GM18507 (cell line): ENCODE data around the gene KANK3.
"Not testable (repeated sequence)": the region's sequence is repeated elsewhere in the genome, so short reads cannot be mapped to it uniquely, and the experiment has no call there.

Source experiments
- DNase-seq: peaks from one replicate; pipeline ENCODE4 v3.0.0; 2011; ENCODE audit warnings: low read depth; ENCODE audit not compliant: insufficient read length; ENCODE audit errors: extremely low spot score
- FAIRE-seq: peaks from 2 replicates; lab custom pipeline; 2011; peaks lifted over from hg19 to GRCh38; lab: Jason Lieb, UNC

Gene KANK3

DNA sequence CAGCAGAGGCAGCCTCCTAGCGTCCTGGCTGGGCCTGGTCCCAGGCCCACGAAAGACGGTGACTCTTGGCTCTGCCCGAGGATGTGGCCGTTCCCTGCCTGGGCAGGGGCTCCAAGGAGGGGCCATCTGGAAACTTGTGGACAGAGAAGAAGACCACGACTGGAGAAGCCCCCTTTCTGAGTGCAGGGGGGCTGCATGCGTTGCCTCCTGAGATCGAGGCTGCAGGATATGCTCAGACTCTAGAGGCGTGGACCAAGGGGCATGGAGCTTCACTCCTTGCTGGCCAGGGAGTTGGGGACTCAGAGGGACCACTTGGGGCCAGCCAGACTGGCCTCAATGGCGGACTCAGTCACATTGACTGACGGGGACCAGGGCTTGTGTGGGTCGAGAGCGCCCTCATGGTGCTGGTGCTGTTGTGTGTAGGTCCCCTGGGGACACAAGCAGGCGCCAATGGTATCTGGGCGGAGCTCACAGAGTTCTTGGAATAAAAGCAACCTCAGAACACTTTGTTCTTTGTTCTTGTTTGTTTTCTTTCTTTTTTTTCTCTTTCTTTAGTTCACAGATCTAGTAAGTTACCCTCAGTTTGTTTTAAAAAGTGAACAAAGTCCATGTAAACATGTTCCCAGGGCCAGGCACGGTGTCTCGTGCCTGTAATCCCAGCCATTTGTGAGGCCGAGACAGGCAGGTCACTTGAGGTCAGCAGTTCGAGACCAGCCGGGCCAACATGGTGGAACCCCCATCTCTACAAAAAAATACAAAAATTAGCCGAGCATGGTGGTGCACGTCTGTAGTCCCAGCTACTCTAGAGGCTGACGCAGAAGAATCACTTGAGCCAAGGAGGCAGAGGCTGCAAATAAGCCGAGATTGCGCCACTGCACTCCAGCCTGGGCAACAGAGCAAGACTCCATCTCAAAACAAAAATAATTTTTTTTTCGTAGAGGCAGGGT is 31.1 kb upstream of the KANK3 start:
- DNase-seq: no peak
- no peak for FAIRE-seq

DNA sequence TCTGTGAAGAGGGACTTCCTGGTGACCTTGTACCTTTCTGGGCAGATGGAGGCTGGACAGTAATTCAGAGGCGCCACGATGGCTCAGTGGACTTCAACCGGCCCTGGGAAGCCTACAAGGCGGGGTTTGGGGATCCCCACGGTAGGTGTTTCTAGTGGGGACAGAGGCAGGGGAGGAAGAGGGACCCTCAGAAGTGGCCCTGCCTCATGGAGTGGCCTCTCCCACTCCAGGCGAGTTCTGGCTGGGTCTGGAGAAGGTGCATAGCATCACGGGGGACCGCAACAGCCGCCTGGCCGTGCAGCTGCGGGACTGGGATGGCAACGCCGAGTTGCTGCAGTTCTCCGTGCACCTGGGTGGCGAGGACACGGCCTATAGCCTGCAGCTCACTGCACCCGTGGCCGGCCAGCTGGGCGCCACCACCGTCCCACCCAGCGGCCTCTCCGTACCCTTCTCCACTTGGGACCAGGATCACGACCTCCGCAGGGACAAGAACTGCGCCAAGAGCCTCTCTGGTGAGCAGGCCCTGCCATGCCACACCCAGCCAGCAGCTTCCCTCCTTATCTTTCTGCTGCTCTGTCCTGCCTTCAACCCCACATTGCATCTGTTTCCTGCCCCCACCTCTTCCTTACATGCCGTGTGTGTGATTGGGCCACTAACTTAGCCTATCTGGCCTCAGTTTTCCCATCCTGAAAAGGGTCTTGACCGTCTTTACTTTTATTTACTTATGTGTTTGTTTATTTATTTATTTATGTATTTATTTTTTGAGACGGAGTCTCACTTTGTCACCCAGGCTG is 28.1 kb upstream of the KANK3 start:
- FAIRE-seq: no peak
- no peak for DNase-seq

DNA sequence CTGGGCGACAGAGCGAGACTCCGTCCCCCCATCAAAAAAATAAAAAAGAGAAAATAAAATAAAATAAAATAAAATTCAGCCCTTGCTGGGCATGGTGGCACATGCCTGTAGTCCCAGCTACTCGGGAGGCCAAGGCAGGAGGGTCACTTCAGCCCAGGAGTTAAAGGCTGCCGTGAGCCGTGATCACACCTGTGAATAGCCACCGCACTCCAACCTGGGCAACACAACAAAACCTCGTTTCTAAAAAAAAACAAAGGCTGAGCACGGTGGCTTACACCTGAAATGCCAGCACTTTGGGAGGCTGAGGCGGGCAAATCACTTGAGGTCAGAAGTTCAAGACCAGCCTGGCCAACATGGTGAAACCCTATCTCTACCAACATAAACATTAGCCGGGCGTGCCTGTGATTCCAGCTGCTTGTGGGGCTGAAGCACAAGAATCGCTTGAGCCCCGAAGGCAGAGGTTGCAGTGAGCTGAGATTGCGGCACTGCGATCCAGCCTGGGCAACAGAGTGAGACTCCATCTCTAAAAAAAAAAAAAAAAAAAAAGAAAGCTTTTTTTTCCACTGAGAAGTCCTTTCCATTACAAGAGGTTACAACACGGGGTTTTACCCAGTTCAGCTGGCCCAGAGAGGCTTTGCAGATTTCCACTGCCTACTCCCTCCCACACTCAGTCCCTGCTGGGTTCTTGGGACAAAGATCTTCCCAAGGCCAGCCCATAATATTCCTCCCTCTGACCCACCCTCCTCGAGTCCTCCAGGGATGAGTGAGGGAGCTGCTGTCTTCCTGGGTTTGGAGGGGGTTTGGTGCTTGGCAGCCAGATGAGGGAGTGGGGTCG is 27.3 kb upstream of the KANK3 start:
- no peak for FAIRE-seq
- no peak for DNase-seq

DNA sequence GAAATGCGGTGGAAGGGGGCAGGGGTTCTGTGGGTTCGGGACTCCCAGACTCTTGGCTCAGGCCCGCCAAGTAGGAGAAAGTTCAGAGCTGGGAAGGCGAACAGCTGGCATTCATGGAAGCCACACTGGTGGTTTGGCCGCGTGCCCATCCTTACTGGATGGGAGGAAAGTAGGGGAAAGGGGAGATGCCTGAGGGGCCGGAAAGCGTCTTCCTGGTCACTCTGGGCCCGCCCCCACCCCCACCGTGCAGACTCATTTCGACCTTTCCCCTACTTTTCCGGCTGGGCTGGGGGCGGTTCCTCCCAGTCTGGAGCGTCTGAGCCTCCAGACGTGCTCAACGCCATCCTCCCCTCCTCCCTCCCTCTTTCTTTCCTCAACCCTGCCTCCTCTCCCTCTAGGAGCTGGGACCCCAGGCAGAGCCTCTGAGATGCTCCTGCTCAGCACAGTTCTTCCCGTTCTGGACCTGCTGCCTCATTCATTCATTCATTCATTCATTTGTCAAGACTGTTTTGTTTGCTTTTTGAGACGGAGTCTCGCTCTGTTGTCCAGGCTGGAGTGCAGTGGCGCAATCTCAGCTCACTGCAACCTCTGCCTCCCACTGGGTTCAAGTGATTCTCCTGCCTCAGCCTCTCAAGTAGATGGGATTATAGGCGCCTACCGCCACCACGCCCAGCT is 24.4 kb upstream of the KANK3 start:
- no peak for DNase-seq
- no peak for FAIRE-seq

DNA sequence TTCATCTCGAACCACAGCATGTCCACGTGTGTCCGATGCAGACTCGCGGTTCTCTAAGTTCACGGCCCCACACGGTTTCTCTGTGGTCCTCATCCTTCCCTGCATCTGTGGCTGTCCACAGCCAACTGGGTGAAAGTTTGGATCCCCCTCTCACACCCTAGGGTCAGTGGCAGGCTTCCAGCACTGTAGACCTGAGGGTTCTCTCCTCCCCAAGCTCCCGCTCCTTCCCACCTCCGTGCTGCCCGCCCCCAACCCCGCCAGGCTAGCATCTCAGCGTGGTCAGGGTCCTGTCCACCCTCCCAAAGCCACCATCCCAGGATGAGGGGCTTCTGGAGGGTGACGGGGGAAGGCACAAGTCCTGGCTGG is 23.9 kb upstream of the KANK3 start:
- FAIRE-seq (no peak), DNase-seq (no peak)

DNA sequence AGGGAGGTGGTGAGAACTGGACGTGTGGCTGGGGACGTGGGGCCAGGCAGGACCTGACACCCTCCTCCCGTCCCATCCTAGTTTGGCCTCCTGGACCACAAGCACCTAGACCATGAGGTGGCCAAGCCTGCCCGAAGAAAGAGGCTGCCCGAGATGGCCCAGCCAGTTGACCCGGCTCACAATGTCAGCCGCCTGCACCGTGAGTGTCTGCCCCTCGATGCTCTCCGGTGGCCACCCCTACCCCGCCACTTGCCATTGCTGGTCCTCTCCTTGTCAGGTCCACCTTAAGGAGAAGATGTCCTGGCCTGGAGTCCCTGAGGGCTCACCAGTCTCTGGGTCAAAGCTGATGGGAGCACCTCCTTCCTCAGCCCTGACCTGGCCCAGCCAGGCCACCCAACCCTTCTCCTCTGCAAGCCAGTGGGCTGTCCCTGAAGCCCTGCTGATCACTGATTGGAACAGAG is 23.1 kb upstream of the KANK3 start:
- FAIRE-seq: no peak
- no peak for DNase-seq

DNA sequence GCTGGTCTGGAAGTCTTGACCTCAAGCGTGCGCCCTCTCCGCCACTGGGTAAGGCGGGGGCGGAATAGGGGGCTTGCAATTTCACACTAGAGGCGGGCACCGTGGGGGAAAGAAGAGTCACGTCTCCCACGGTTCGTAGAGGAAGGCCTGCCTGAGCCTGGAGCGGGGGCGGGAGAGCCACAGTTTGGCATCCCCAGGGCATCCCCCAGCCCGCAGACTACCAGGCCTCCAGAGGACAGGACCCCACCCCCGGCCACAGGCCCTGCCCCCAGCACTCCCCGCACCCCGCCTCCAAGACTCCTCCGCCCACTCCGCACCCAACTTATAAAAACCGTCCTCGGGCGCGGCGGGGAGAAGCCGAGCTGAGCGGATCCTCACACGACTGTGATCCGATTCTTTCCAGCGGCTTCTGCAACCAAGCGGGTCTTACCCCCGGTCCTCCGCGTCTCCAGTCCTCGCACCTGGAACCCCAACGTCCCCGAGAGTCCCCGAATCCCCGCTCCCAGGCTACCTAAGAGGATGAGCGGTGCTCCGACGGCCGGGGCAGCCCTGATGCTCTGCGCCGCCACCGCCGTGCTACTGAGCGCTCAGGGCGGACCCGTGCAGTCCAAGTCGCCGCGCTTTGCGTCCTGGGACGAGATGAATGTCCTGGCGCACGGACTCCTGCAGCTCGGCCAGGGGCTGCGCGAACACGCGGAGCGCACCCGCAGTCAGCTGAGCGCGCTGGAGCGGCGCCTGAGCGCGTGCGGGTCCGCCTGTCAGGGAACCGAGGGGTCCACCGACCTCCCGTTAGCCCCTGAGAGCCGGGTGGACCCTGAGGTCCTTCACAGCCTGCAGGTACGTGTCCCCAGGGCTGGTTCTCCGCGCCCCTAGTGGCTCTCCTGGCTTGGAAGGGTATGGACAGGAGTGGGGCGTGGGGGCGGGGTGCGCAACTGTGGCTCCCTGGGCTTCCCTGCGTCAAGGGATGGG is 21.0 kb upstream of the KANK3 start, which contains the start of gene ANGPTL4:
Gene ANGPTL4, plus strand, starts transcription at position 353 of the 969 bp plus-strand sequence. Its CDS starts 167 bp downstream, at position 520.
- no peak for DNase-seq
- FAIRE-seq: no peak

DNA sequence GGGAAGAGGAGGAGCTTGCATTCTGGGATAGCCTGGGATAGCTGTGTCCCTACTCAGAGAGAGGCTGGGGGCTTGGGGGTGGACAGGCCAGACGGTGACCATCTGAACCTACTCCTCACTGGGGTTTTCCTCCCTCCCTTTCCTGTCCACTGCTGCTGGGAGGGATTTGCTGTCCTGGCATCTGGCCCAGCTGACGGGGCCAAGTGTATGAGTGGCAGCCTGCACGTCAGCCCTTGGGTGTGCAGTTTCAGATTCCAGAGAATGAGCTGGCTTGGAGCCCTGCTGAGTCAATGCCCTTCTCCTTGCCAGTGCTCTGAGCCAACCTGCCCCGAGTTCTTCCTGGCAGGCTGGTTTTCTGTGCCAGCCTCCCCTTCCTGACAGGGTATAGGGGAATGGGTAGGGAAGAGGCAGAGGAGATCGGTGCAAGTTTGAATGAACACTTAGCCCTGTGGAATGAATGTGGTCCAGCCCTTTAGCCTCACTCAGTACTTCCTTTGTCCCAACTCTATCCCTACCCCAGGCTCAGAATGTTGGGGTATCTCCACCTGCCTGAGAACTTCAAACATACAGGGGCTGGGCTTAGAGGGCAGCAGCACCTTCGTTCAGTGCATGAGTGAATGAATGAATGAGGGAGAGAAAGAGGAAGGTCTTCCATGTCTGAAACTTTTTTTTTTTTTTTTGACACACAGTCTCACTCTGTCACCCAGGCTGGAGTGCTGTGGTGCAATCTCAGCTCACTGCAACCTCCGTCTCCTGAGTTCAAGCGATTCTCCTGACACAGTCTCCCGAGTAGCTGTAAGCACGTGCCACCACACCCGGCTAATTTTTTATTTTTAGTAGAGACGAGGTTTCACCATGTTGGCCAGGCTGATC is 19.1 kb upstream of the KANK3 start:
- DNase-seq: no peak
- no peak for FAIRE-seq

DNA sequence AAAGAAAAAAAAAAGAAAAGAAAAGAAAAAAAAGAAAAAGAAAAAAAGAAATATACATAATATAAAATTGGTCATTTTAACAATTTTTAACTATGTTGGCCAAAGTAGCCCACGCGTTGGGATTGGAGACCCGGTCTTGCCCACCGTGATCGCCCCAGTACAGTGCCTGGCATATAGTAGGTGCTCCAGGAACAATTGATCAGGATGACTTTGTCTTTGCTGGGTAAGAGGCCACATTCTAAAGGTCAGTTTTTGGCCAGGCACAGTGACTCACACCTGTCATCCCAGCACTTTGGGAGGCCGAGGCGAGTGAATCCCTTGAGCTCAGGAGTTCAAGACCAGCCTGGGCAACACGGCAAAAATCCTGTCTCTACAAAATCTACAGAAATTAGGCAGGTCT is 17.1 kb upstream of the KANK3 start:
- no peak for DNase-seq
- no peak for FAIRE-seq

DNA sequence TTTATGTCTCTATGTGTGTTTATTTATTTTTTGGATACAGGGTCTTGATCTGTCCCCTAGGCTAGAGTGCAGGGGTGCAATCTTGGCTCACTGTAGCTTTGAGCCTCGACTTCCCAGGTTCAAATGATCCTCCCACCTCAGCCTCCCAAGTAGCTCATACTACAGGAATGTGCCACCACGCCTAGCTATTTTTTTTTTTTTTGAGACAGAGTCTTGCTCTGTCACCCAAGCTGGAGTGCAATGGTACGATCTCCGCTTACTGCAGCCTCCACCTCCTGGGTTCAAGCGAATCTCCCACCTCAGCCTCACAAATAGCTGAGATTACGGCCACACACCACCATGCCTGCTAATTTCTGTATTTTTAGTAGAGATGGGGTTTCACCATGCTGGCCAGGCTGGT is 15.9 kb upstream of the KANK3 start:
- DNase-seq: no peak
- FAIRE-seq: no peak

DNA sequence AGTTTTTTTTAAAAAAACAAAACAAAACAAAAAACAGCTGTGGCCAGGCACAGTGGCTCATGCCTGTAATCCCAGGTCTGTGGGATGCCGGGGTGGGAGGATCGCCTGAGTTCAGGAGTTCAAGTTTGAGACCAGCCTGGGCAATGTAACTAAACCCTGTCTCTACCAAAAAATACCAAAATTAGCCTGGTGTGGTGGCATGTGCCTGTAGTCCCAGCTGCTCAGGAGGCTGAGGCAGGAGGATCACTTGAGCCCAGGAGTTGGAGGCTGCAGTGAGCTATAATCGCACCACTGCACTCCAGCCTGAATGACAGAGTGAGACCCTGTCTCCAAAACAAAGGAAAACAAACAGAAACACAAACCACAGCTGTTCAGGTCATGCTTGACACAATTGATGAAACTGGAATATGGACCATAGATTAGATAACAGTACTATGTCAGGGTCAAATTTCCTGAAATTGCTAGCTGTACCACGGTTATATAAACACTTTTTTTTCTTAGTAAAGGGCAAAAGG is 14.0 kb upstream of the KANK3 start:
- DNase-seq (no peak), FAIRE-seq (no peak)

DNA sequence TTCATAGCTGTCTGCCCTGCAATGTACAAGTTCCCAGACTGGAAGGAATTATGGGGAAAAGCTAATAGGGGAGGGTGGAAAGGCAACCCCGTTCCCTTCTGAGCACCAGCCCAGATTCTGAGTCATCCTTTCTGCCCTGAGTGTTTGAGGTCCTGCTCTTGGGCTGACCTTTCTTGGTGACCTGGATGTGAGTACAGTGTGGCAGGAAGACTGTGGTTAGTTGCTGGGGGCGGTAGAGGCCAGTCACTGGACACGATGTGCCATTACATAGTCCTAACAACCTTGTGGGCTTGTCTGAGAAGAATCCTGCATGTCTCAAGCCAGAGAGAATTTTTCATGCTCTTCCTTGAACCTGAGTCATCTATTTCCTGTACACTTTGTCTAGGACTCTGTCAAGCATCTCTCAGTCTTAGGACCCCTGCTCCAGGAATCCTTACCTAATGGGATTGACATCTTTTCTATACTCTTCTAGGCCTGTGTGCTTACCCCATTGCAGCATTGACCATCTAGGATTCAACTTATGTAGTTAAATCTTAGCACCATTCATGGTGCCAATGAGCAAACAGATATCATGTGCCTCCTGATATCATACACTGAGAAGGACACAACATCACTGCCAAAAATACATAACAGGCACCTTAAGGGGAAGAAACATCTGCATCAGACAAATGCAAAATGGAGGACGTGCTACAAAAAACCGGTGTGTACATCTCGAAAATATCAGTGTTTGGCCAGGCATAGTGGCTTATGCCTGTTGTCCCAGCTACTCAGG is 12.8 kb upstream of the KANK3 start:
- FAIRE-seq (no peak), DNase-seq (no peak)

DNA sequence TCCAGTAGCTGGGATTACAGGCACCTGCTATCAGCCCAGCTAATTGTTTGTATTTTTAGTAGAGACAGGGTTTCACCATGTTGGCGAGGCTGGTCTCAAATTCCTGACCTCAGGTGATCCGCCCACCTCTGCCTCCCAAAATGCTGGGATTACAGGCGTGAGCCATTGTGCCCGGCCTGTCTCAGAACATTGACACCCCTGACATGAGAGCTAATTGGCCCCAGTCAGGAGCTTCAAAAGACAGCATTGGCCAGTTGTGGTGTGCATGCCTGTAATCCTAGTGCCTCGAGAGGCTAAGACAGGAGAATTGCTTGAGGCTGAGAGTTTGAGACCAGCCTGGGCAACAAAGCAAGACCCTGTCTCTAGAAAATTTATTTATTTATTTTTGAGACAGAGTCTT is 9.8 kb upstream of the KANK3 start:
- DNase-seq, FAIRE-seq: not testable (repeated sequence)

DNA sequence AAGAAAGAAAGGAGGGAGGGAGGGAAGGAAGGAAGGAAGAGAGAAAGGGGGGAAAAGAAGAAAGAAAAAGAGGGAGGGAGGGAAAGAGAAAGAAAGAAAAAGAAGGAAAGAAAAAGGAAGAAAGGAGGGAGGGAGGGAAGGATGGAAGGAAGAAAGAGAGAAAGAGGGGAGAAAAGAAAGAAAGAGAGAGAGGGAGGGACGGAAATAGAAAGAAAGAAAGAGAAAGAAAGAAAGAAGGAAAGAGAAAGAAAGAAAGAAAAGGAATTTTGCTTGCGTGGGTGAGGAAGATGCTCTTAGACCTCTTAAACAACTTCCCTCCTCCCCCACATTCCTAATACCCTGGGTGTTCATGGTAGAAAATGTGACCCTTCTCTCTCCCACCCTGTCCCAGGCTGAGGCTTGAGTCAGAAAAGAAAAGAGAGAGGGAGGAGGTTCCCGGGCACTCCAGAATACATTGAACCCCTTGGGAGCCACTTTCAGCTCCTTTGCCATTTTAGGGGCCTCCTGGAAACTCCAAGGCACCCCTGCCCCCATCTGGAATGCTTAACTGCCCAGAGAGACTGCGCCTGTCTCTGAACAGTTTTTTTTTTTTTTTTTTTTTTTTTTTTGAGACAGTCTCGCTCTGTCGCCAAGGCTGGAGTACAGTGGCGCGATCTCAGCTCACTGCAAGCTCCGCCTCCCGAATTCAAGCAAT is 9.2 kb upstream of the KANK3 start:
- FAIRE-seq (no peak), DNase-seq (no peak)

DNA sequence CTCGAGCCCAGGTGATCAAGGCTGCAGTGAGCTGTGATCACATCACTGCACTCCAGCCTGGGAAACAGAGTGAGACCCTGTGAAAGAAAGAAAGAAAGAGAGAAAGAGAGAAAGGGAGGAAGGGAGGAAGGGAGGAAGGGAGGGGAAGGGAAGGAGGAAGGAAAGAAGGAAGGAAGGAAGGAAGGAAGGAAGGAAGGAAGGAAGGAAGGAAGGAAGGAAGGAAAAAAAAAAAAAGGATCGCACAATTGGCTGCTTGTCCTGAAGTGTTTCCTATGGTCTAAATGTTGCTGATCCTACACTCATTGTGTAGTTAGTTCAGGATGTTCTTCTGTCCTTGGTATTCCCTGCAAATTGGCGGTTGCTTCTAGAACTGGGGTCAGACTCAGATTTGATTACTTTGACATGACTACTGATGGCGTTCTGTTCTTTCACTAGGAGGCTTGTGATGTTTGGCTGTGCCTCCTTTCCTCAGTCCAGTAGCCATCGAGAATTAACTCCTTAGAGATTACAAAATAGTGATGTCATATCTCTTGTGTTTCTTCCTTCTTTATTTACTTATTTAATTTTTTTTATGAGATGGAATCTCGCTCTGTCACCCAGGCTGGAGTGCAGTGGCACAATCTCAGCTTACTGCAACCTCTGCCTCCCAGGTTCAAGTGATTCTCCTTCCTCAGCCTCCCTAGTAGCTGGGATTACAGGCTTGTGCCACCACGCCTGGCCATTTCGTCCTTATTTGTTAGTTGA is 6.7 kb upstream of the KANK3 start:
- FAIRE-seq, DNase-seq: not testable (repeated sequence)
